Vagina (tissue), 2 donors: Measurements from ENCODE around the gene PCDHB2. TPM values are rescaled to one million over a fixed set of nuclear protein-coding genes. Genes with fewer than 3 reads are reported as not detected.
"Not testable (repeated sequence)": the region's sequence is repeated elsewhere in the genome, so short reads cannot be mapped to it uniquely, and the experiment has no call there.

Experiments used
- DNase-seq, 2 donors: peaks; one replicate each; pipeline ENCODE4 v3.0.0-alpha.2; 2017; ENCODE audit errors: extremely low spot score in 2 of 2
- H3K27ac ChIP-seq: fragments of 200-600 bp; sonication (generic); one replicate; pipeline ENCODE4 v1.5.1; 2019
- H3K27me3 ChIP-seq: fragments of 200-600 bp; sonication (generic); one replicate; pipeline ENCODE4 v1.5.1; 2019
- H3K36me3 ChIP-seq, 2 donors: fragments of 200-600 bp; sonication (generic); one replicate each; pipeline ENCODE4 v1.5.1; 2017 to 2019
- H3K4me1 ChIP-seq: fragments of 200-600 bp; sonication (generic); one replicate; pipeline ENCODE4 v1.5.1; 2019
- H3K4me3 ChIP-seq, 2 donors: fragments of 200-600 bp; sonication (generic); 1 replicate in 1 of 2; 2 replicates in 1 of 2; pipeline ENCODE4 v1.5.1; 2016 to 2019
- H3K9me3 ChIP-seq: fragments of 200-600 bp; sonication (generic); one replicate; pipeline ENCODE4 v1.5.1; 2019
- POLR2A ChIP-seq, 2 donors: fragments of 450-650 bp; IDR thresholded peaks; one replicate each; pipeline ENCODE4 v1.6.1; 2017; ENCODE audit warnings: antibody characterized with exemption in 2 of 2, mild to moderate bottlenecking in 2 of 2, moderate library complexity in 2 of 2
- POLR2AphosphoS5 ChIP-seq, 2 donors: sonication (generic); formaldehyde crosslinking; IDR thresholded peaks; one replicate each; pipeline ENCODE4 v1.9.0; 2017; ENCODE audit warnings: antibody characterized with exemption in 2 of 2, mild to moderate bottlenecking in 2 of 2, low read depth in 1 of 2; ENCODE audit not compliant: insufficient read depth in 1 of 2
- intact Hi-C: fragments of 100-400 bp; cut with DNase I; formaldehyde crosslinking; loops from one replicate; pipeline ENCODE4 v1.15.1; 2023
- total RNA-seq: library from RNA; depleted of rRNA; stranded (reverse); fragments of >200 nt; gene quantifications from one replicate; pipeline ENCODE4 v1.2.3, GENCODE V29; 2016
- TF ChIP-seq, protein P1 (sequence below), 3 experiments: fragments of 450-650 bp in 2 of 3; fragments of 200-600 bp in 1 of 3; sonication (generic) in 1 of 3; IDR thresholded peaks; one replicate each; pipeline ENCODE4 v1.5.1; 2017 to 2019; ENCODE audit warnings: antibody characterized with exemption in 3 of 3, mild to moderate bottlenecking in 2 of 3, moderate library complexity in 2 of 3

The PCDHB2 gene
- total RNA-seq, 1 donor from 2014 or later, result 3.4 TPM

- intact Hi-C loops, result no loop called here
- no peak for DNase-seq
- no peak overlapping the region for H3K27ac ChIP-seq
- no peaks in the 10 kb centered on the region for H3K4me1 ChIP-seq
- H3K9me3 ChIP-seq, result peaks cover 1% of the 10 kb centered on the region
- H3K27me3 ChIP-seq, result no peaks in the 10 kb centered on the region
- no peaks in the 10 kb centered on the region for H3K36me3 ChIP-seq
- TF ChIP-seq, protein P1, sequence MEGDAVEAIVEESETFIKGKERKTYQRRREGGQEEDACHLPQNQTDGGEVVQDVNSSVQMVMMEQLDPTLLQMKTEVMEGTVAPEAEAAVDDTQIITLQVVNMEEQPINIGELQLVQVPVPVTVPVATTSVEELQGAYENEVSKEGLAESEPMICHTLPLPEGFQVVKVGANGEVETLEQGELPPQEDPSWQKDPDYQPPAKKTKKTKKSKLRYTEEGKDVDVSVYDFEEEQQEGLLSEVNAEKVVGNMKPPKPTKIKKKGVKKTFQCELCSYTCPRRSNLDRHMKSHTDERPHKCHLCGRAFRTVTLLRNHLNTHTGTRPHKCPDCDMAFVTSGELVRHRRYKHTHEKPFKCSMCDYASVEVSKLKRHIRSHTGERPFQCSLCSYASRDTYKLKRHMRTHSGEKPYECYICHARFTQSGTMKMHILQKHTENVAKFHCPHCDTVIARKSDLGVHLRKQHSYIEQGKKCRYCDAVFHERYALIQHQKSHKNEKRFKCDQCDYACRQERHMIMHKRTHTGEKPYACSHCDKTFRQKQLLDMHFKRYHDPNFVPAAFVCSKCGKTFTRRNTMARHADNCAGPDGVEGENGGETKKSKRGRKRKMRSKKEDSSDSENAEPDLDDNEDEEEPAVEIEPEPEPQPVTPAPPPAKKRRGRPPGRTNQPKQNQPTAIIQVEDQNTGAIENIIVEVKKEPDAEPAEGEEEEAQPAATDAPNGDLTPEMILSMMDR (IDR thresholded peaks at IDR 0.05), result no peak
- no peak for TF ChIP-seq POLR2A (IDR thresholded peaks at IDR 0.05)
- no peak for TF ChIP-seq POLR2AphosphoS5 (IDR thresholded peaks at IDR 0.05; ENCODE audit: insufficient read depth in 1 of 2, low read depth in 1 of 2)
- peak overlapping the region; percentile 20 to 26 for H3K4me3 ChIP-seq
These were observed 27.6 kb downstream of the PCDHB2 start for GRCh38 chr5:141121985-141122384.

DNA sequence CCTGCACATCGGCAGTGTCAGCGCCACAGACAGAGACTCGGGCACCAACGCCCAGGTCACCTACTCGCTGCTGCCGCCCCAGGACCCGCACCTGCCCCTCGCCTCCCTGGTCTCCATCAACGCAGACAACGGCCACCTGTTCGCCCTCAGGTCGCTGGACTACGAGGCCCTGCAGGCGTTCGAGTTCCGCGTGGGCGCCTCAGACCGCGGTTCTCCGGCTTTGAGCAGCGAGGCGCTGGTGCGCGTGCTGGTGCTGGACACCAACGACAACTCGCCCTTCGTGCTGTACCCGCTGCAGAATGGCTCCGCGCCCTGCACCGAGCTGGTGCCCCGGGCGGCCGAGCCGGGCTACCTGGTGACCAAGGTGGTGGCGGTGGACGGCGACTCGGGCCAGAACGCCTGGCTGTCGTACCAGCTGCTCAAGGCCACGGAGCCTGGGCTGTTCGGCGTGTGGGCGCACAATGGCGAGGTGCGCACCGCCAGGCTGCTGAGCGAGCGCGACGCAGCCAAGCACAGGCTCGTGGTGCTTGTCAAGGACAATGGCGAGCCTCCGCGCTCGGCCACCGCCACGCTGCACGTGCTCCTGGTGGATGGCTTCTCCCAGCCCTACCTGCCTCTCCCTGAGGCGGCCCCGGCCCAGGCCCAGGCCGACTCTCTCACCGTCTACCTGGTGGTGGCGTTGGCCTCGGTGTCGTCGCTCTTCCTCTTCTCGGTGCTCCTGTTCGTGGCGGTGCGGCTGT lies 29.2 kb downstream of the PCDHB2 start:
- DNase-seq, H3K4me3 ChIP-seq, intact Hi-C loops, H3K4me1 ChIP-seq, H3K36me3 ChIP-seq, H3K9me3 ChIP-seq, H3K27me3 ChIP-seq, H3K27ac ChIP-seq: not testable (repeated sequence)

- intact Hi-C loops, result no loop called here
- Histone ChIP-seq H3K36me3 (no peaks in the 10 kb centered on the region), H3K4me1 (no peaks in the 10 kb centered on the region), H3K9me3 (no peaks in the 10 kb centered on the region), H3K27me3 (no peaks in the 10 kb centered on the region), H3K27ac (no peak overlapping the region), H3K4me3 (no peak overlapping the region)
- DNase-seq, result no peak
- TF ChIP-seq POLR2AphosphoS5 (IDR thresholded peaks at IDR 0.05; ENCODE audit: insufficient read depth in 1 of 2, low read depth in 1 of 2) (no peak), POLR2A (IDR thresholded peaks at IDR 0.05) (no peak)
- TF ChIP-seq, protein P1 (IDR thresholded peaks at IDR 0.05), result no peak
These were observed 32.9 kb downstream of the PCDHB2 start for GRCh38 chr5:141127305-141127704.

GRCh38 chr5:141135030-141135717 lies 40.8 kb downstream of the PCDHB2 start, which contains the start of gene PCDHB5:
PCDHB5 (plus strand) TSS chr5:141135206; CDS start chr5:141135435, 229 bp downstream.
- TF ChIP-seq, protein P1 (IDR thresholded peaks at IDR 0.05), result no peak
- no peak for TF ChIP-seq POLR2A (IDR thresholded peaks at IDR 0.05)
- no peak for TF ChIP-seq POLR2AphosphoS5 (IDR thresholded peaks at IDR 0.05; ENCODE audit: insufficient read depth in 1 of 2, low read depth in 1 of 2)
- no peak for DNase-seq
- Histone ChIP-seq H3K4me3 (peak within 1 kb of the TSS; percentile 21 to 26), H3K4me1 (no peaks in the 10 kb centered on the region), H3K36me3 (no peaks in the 10 kb centered on the region), H3K27ac (no peak within 1 kb of the TSS), H3K27me3 (no peaks in the 10 kb centered on the region), H3K9me3 (peaks cover 8% of the 10 kb centered on the region)
- intact Hi-C loops, result no loop called here

DNA sequence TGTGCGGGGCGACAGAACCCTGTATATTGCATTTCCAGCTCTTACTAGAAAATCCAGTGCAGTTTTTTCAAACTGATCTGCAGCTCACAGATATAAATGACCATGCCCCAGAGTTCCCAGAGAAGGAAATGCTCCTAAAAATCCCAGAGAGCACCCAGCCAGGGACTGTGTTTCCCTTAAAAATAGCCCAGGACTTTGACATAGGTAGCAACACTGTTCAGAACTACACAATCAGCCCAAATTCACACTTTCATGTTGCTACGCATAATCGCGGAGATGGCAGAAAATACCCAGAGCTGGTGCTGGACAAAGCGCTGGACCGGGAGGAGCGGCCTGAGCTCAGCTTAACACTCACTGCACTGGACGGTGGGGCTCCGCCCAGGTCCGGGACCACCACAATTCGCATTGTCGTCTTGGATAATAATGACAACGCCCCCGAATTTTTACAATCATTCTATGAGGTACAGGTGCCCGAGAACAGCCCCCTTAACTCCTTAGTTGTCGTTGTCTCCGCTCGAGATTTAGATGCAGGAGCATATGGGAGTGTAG lies 41.4 kb downstream of the PCDHB2 start:
- Histone ChIP-seq H3K9me3 (peaks cover 8% of the 10 kb centered on the region), H3K36me3 (no peaks in the 10 kb centered on the region), H3K4me1 (no peaks in the 10 kb centered on the region), H3K27ac (no peak overlapping the region), H3K27me3 (no peaks in the 10 kb centered on the region), H3K4me3 (peak overlapping the region; percentile 21 to 26)
- TF ChIP-seq POLR2A (IDR thresholded peaks at IDR 0.05) (no peak), POLR2AphosphoS5 (IDR thresholded peaks at IDR 0.05; ENCODE audit: insufficient read depth in 1 of 2, low read depth in 1 of 2) (no peak)
- TF ChIP-seq, protein P1 (IDR thresholded peaks at IDR 0.05), result no peak
- intact Hi-C loops, result no loop called here
- DNase-seq, result no peak

GRCh38 chr5:141137346-141137745 lies 42.9 kb downstream of the PCDHB2 start:
- H3K27ac ChIP-seq, H3K9me3 ChIP-seq, intact Hi-C loops, H3K36me3 ChIP-seq, H3K27me3 ChIP-seq, DNase-seq, H3K4me1 ChIP-seq, H3K4me3 ChIP-seq: not testable (repeated sequence)
